ENCODE results near the gene SMURF1.

The SMURF1 gene

DNA sequence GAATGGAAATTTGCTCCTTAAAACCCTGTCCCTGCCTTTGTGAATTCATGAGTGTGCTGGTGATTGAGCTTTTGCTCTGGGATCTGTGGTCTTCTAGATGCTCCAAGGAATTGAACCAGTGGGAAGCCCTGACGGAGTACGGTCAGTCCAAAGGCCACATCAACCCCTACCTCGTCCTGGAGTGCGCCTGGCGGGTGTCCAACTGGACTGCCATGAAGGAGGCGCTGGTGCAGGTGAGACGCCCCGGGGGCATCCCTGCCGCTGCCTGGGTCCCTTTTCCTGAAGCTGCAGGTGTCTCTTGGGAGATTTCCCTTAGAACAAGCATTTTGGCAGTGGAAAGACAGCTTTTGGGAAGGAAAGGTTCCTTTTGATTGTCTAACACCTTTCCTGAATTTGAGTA lies 165.2 kb downstream of the SMURF1 start:
- Histone ChIP-seq H3K27me3 (ENCODE audit: insufficient read depth, low read length) (no peaks in the 10 kb centered on the region), H3K4me2 (ENCODE audit: low read length) (no peak overlapping the region), H3K9me2 (ENCODE audit: low read depth, low read length) (no peaks in the 10 kb centered on the region), H3K9ac (ENCODE audit: low read length) (no peak overlapping the region), H3F3A (ENCODE audit: insufficient read depth, low read length) (no peaks in the 10 kb centered on the region), H3K9me3 (ENCODE audit: low read length) (no peaks in the 10 kb centered on the region), H4K20me1 (ENCODE audit: insufficient read depth, low read length) (no peaks in the 10 kb centered on the region), H3K36me3 (ENCODE audit: insufficient read depth, low read length) (peaks cover 99% of the 10 kb centered on the region), H3K27ac (ENCODE audit: low read depth, low read length, poor library complexity, severe bottlenecking) (no peak overlapping the region), H3K4me3 (ENCODE audit: low read depth, low read length, poor library complexity, severe bottlenecking) (no peak overlapping the region), H3K79me2 (ENCODE audit: insufficient read depth, low read length) (no peaks in the 10 kb centered on the region), H2AFZ (ENCODE audit: low read length) (no peak overlapping the region), H3K4me1 (ENCODE audit: insufficient read depth, low read length, severe bottlenecking) (no peaks in the 10 kb centered on the region)
- TF ChIP-seq, protein P1, sequence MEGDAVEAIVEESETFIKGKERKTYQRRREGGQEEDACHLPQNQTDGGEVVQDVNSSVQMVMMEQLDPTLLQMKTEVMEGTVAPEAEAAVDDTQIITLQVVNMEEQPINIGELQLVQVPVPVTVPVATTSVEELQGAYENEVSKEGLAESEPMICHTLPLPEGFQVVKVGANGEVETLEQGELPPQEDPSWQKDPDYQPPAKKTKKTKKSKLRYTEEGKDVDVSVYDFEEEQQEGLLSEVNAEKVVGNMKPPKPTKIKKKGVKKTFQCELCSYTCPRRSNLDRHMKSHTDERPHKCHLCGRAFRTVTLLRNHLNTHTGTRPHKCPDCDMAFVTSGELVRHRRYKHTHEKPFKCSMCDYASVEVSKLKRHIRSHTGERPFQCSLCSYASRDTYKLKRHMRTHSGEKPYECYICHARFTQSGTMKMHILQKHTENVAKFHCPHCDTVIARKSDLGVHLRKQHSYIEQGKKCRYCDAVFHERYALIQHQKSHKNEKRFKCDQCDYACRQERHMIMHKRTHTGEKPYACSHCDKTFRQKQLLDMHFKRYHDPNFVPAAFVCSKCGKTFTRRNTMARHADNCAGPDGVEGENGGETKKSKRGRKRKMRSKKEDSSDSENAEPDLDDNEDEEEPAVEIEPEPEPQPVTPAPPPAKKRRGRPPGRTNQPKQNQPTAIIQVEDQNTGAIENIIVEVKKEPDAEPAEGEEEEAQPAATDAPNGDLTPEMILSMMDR (IDR thresholded peaks at IDR 0.05; ENCODE audit: low read length) = no peak
- no peak for TF ChIP-seq EZH2 (IDR thresholded peaks at IDR 0.05; ENCODE audit: borderline replicate concordance, low read length)
